Renal pelvis (tissue), 4 donors: ENCODE measurements around the gene GMDS. TPM values are rescaled to one million over a fixed set of nuclear protein-coding genes. Genes with fewer than 3 reads are reported as not detected.

Experiments
- DNase-seq: peaks from one replicate; pipeline ENCODE4 v3.0.0-alpha.2; 2013
- polyA plus RNA-seq, 3 donors: library from polyadenylated mRNA; unstranded; fragments of 120-200 nt; gene quantifications; one replicate each; pipeline ENCODE4 v1.2.1, GENCODE V29; 2013; ENCODE audit not compliant: insufficient read length in 3 of 3

The GMDS gene
- polyA plus RNA-seq, 3 donors = 66.8 to 76.2 (median 68.5) TPM

GRCh38 chr6:2184700-2185455 lies 60.5 kb downstream of the GMDS start:
- no peak for DNase-seq

GRCh38 chr6:2183752-2184151 lies 61.7 kb downstream of the GMDS start:
- no peak for DNase-seq

- no peak for DNase-seq
Observed at GRCh38 chr6:2183246-2183645, 62.2 kb downstream of the GMDS start.

GRCh38 chr6:2182251-2182650 lies 63.2 kb downstream of the GMDS start:
- DNase-seq = no peak

GRCh38 chr6:2181567-2181966 lies 63.8 kb downstream of the GMDS start:
- peak; percentile 19 for DNase-seq

- DNase-seq = no peak
Observed at GRCh38 chr6:2179950-2180349, 65.5 kb downstream of the GMDS start.

- DNase-seq = no peak
Observed at GRCh38 chr6:2179241-2179640, 66.2 kb downstream of the GMDS start.

GRCh38 chr6:2178125-2178524 lies 67.3 kb downstream of the GMDS start:
- DNase-seq = no peak

GRCh38 chr6:2175825-2176224 lies 69.6 kb downstream of the GMDS start:
- DNase-seq = no peak

GRCh38 chr6:2173203-2173961 lies 72.0 kb downstream of the GMDS start:
- no peak for DNase-seq

- DNase-seq = no peak
Observed at GRCh38 chr6:2171728-2172127, 73.7 kb downstream of the GMDS start.

- DNase-seq = no peak
Observed at GRCh38 chr6:2168480-2168879, 76.9 kb downstream of the GMDS start.

GRCh38 chr6:2166717-2167116 lies 78.7 kb downstream of the GMDS start:
- DNase-seq = no peak

- DNase-seq = no peak
Observed at GRCh38 chr6:2165286-2165685, 80.1 kb downstream of the GMDS start.

- no peak for DNase-seq
Observed at GRCh38 chr6:2164481-2164880, 80.9 kb downstream of the GMDS start.

GRCh38 chr6:2162079-2162445 lies 83.3 kb downstream of the GMDS start:
- DNase-seq = no peak

- DNase-seq = no peak
Observed at GRCh38 chr6:2158596-2159271, 86.7 kb downstream of the GMDS start.

- DNase-seq = no peak
Observed at GRCh38 chr6:2157441-2158127, 87.8 kb downstream of the GMDS start.

- DNase-seq = no peak
Observed at GRCh38 chr6:2155206-2155605, 90.2 kb downstream of the GMDS start.

- no peak for DNase-seq
Observed at GRCh38 chr6:2149361-2150006, 95.9 kb downstream of the GMDS start.

- DNase-seq = no peak
Observed at GRCh38 chr6:2148748-2149147, 96.7 kb downstream of the GMDS start.
